GM12874 (cell line): Measurements from ENCODE around the gene PHLPP1.

Experiments
- CTCF ChIP-seq: IDR thresholded peaks from 2 replicates; pipeline ENCODE4 v1.5.1; 2011; ENCODE audit warnings: low read depth, mild to moderate bottlenecking, control low read depth, low read length, moderate library complexity; ENCODE audit not compliant: insufficient read depth

The PHLPP1 gene

DNA sequence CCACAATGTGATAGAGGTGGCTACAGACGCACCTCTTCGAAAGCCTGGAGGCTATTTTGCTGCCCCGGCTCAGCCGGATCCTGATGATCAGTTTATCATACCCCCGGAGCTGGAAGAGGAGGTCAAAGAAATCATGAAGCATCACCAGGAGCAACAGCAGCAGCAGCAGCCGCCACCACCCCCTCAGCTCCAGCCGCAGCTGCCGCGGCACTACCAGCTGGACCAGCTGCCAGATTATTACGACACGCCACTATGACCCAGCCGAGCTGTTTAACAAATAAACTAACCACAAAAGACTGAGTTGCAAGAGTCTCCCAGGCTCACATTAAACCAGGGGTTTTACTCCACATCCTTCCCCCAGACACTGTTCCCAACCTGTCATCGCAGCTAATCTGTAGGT is 263.8 kb downstream of the PHLPP1 start:
- no peak for TF ChIP-seq CTCF

- no peak for TF ChIP-seq CTCF
Measured at GRCh38 chr18:62979900-62980299, 264.6 kb downstream of the PHLPP1 start.

DNA sequence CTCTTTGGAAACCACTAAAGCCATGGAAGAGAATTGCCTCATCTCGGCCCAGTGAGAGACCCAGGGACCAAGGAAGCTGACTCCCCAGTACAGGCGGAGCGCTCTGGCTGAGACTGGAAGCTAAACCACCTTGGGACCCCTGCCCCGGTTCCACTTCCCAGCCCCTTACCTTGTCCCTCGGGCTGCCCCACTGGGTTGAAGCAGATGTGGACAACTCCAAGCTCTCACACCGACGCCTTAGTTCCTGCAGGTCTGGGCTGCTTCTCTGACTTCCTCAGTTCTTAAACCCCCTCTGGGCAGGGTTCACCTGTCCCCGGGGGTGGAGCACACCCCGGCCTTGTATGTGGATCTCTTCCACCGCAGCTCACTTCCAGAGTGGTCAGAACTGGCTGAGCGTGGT is 266.2 kb downstream of the PHLPP1 start:
- TF ChIP-seq CTCF = no peak

DNA sequence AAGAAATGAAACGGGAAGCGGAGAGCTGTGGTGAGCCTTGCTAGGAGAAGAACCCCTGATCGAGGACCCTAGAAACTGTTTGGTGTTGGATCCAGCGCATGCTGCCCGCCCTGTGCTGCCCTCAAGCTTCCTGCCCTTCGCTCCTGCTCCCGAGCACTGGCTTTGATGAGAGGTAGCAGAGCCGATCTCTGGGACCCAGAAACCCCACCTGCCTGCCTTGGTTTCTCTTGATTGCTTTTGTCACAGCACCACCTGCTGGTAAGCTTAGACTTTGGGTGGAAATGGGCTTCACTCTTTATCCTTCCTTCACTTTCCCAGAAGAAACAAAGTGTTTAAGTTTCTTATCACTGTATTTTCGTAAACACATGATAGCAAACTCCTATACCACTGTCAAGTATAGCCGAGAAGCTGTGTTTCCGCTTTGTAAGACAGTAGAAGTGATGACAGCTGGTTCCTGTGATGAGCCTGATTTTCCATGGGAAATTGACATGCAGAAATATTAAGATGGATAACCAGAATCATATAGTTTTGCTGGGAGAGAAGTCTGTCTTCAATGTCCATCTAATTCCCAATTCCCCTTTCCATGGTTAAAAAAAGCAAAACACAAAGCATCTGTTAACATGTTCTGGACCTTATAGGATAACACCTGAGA is 267.4 kb downstream of the PHLPP1 start:
- TF ChIP-seq CTCF = peak; percentile 67

- TF ChIP-seq CTCF = no peak
Measured at GRCh38 chr18:62984656-62985315, 269.4 kb downstream of the PHLPP1 start.

GRCh38 chr18:62986490-62986889 is 271.1 kb downstream of the PHLPP1 start:
- no peak for TF ChIP-seq CTCF

DNA sequence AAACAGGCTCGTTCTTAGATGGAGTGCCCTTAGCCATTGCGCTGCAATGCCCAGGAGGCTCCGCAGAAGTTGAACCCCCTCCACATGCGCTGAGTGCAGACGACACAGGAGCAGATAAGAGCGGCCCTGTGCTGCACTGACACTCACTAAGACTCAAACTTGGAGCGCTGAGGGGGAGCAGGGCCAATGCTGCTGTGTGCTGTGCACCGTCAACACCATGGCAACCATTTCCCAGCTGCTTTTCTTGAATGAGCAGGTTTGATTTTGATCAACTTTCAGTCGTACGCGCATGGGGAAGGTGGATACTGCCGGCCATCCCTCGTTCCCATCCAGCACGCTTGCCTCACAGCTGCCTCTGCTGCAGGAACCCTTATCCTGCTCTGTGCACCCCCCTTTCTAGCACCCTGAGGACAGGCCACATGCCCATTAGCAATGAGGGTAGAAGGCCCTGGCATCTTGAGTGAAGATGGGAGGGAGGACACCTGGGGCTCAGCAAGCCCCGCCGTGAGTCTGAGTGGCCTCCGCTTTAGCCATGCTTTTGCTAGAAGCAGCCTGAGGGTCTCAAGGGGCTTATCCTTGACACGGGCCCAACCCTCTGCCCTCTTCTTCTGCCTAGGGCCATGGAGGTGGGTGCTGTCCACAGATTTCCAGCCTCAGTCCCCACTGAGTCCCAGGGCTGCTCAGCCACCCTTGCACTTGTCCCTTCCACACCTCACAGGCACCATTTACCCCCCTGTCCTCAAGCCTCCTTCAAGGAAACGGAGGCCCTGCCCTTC is 271.9 kb downstream of the PHLPP1 start:
- no peak for TF ChIP-seq CTCF
